ENCODE measurements around the gene RBKS.

The RBKS gene

GRCh38 chr2:27890146-27890923, at the start of gene RBKS, which contains the start of gene BABAM2:
RBKS (minus strand) TSS chr2:27890387; CDS start chr2:27890345, 42 bp downstream.
BABAM2 (plus strand) TSS chr2:27890729; CDS start chr2:27894557, 3,828 bp downstream.
- peak; percentile 97 for DNase-seq

- no peak for DNase-seq
Observed at GRCh38 chr2:27935026-27935425, 44.8 kb upstream of the RBKS start.

GRCh38 chr2:27932396-27932795, 42.2 kb upstream of the RBKS start:
- DNase-seq: no peak

- no peak for DNase-seq
Observed at GRCh38 chr2:27931361-27931950, 41.3 kb upstream of the RBKS start.

GRCh38 chr2:27929916-27930486, 39.8 kb upstream of the RBKS start:
- DNase-seq: no peak

- no peak for DNase-seq
Observed at GRCh38 chr2:27925766-27926472, 35.7 kb upstream of the RBKS start.

GRCh38 chr2:27922842-27923241, 32.7 kb upstream of the RBKS start:
- DNase-seq: no peak

GRCh38 chr2:27921880-27922547, 31.8 kb upstream of the RBKS start:
- no peak for DNase-seq

GRCh38 chr2:27921424-27921823, 31.2 kb upstream of the RBKS start:
- no peak for DNase-seq

GRCh38 chr2:27920148-27920885, 30.1 kb upstream of the RBKS start:
- DNase-seq: no peak

GRCh38 chr2:27916293-27916995, 26.3 kb upstream of the RBKS start:
- no peak for DNase-seq

GRCh38 chr2:27915874-27916273, 25.7 kb upstream of the RBKS start:
- DNase-seq: no peak

GRCh38 chr2:27915191-27915590, 25.0 kb upstream of the RBKS start:
- no peak for DNase-seq

GRCh38 chr2:27914805-27915175, 24.6 kb upstream of the RBKS start:
- no peak for DNase-seq

- no peak for DNase-seq
Observed at GRCh38 chr2:27914041-27914804, 24.0 kb upstream of the RBKS start.

GRCh38 chr2:27912512-27912911, 22.3 kb upstream of the RBKS start:
- DNase-seq: no peak

GRCh38 chr2:27911458-27912210, 21.4 kb upstream of the RBKS start:
- no peak for DNase-seq

GRCh38 chr2:27909901-27910300, 19.7 kb upstream of the RBKS start:
- DNase-seq: no peak

- no peak for DNase-seq
Observed at GRCh38 chr2:27907547-27907946, 17.4 kb upstream of the RBKS start.

- no peak for DNase-seq
Observed at GRCh38 chr2:27906074-27906473, 15.9 kb upstream of the RBKS start.

Measured in activated CD8-positive, alpha-beta memory T cell treated with anti-CD3 and anti-CD28 coated beads for 24 hours (primary cell).